Activated T-cell treated with anti-CD3 and anti-CD28 coated beads for 1 hour (primary cell): ENCODE data around the gene DTX3L.
A peak's percentile ranks its signal among the peaks of the same experiment; 100 is the strongest.
"Not testable (repeated sequence)": the region's sequence is repeated elsewhere in the genome, so short reads cannot be mapped to it uniquely, and the experiment has no call there.

Experiments
- DNase-seq: peaks from one replicate; pipeline ENCODE4 v3.0.0-alpha.2; 2020; ENCODE audit warnings: low read depth

The DTX3L gene

GRCh38 chr3:122562923-122563716, 1.0 kb upstream of the DTX3L start:
- no peak for DNase-seq

GRCh38 chr3:122563717-122564025, 467 bp upstream of the DTX3L start:
- DNase-seq: no peak

GRCh38 chr3:122568131-122568530, 4.0 kb downstream of the DTX3L start:
- not testable (repeated sequence) for DNase-seq

- DNase-seq: no peak
Measured at GRCh38 chr3:122568755-122569154, 4.6 kb downstream of the DTX3L start.

GRCh38 chr3:122572940-122573412, 8.8 kb downstream of the DTX3L start:
- no peak for DNase-seq

GRCh38 chr3:122576174-122576940, 12.2 kb downstream of the DTX3L start:
- DNase-seq: no peak

- peak; percentile 21 for DNase-seq
Measured at GRCh38 chr3:122577409-122578031, 13.4 kb downstream of the DTX3L start, which contains the start of gene PARP15. TSS of gene PARP15 (plus strand) at chr3:122577650. CDS start at chr3:122577668, 18 bp downstream.

- no peak for DNase-seq
Measured at GRCh38 chr3:122578069-122578740, 14.1 kb downstream of the DTX3L start.

GRCh38 chr3:122580470-122580869, 16.3 kb downstream of the DTX3L start:
- no peak for DNase-seq

- DNase-seq: no peak
Measured at GRCh38 chr3:122581622-122582021, 17.5 kb downstream of the DTX3L start.

- DNase-seq: no peak
Measured at GRCh38 chr3:122582390-122582789, 18.3 kb downstream of the DTX3L start.

- DNase-seq: no peak
Measured at GRCh38 chr3:122586098-122586497, 22.0 kb downstream of the DTX3L start.

- no peak for DNase-seq
Measured at GRCh38 chr3:122586773-122587485, 22.8 kb downstream of the DTX3L start.

- no peak for DNase-seq
Measured at GRCh38 chr3:122587572-122587971, 23.4 kb downstream of the DTX3L start.

GRCh38 chr3:122589297-122589696, 25.2 kb downstream of the DTX3L start:
- no peak for DNase-seq

- no peak for DNase-seq
Measured at GRCh38 chr3:122590610-122591009, 26.5 kb downstream of the DTX3L start.

GRCh38 chr3:122594025-122594424, 29.9 kb downstream of the DTX3L start:
- DNase-seq: no peak

GRCh38 chr3:122598151-122598550, 34.0 kb downstream of the DTX3L start:
- no peak for DNase-seq

GRCh38 chr3:122598556-122598955, 34.4 kb downstream of the DTX3L start:
- DNase-seq: no peak

- DNase-seq: no peak
Measured at GRCh38 chr3:122602011-122602710, 38.0 kb downstream of the DTX3L start.

GRCh38 chr3:122603056-122603455, 38.9 kb downstream of the DTX3L start:
- no peak for DNase-seq
